ENCODE measurements around the gene CEP70.
A peak's percentile ranks its signal among the peaks of the same experiment; 100 is the strongest.
"Not testable (repeated sequence)": the region's sequence is repeated elsewhere in the genome, so short reads cannot be mapped to it uniquely, and the experiment has no call there.

Gene CEP70, protein sequence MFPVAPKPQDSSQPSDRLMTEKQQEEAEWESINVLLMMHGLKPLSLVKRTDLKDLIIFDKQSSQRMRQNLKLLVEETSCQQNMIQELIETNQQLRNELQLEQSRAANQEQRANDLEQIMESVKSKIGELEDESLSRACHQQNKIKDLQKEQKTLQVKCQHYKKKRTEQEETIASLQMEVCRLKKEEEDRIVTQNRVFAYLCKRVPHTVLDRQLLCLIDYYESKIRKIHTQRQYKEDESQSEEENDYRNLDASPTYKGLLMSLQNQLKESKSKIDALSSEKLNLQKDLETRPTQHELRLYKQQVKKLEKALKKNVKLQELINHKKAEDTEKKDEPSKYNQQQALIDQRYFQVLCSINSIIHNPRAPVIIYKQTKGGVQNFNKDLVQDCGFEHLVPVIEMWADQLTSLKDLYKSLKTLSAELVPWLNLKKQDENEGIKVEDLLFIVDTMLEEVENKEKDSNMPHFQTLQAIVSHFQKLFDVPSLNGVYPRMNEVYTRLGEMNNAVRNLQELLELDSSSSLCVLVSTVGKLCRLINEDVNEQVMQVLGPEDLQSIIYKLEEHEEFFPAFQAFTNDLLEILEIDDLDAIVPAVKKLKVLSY

DNA sequence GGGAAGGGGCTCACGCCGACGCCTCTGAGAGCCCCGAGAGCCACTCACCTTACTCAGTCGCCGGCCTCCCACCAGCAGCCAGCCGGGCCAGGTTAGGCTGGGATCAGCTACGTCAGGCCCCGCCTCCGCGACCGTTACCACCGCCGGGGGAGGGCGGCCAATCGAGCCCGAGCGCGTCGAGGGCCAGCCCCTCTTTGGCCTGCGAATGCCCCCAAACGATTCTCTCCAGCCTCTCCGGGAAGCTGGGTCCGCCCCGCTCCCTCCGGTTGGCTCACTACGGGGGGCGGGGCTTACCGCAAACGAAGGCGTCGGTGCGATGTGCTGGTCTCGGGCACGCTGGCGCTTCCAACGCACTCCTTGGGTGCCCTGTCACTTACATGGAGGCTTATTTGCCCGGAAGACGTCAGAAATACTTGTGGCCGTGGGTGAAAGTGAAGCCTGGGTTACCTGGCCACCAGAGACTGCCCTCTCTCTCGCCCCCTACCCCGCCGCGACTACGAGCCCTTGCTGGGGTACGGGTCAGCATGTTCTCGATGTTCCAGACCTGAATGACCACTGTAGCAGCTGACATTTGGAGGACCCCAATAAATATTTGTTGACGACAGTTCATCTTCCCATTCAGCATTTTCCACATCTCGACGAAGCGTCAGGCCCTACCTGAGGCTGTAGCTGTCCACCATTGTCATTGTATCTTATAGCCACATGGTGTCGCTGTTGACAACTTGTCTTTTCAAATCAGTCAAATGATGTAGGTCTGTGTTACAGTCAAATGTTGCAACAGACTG is at the start of gene CEP70:
Gene CEP70 (minus strand): TSS at position 111 of the 785 bp plus-strand sequence. CDS start 21,333 bp downstream, outside the sequence.
- no peak for DNase-seq

DNA sequence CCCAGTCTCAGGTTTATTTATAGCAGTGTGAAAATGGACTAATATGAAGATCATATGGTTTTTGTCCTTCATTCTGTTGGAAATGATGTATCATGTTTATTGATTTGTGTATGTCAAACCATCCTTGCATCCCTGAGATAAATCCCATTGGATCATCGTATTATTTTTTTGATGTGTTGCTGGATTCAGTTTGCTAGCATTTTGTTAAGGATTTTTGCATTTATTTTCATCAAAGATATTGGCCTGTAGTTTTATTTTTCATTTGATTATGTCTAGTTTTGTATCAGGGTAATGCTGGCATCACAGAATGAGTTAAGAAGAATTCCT is 48.8 kb upstream of the CEP70 start:
- DNase-seq = no peak

DNA sequence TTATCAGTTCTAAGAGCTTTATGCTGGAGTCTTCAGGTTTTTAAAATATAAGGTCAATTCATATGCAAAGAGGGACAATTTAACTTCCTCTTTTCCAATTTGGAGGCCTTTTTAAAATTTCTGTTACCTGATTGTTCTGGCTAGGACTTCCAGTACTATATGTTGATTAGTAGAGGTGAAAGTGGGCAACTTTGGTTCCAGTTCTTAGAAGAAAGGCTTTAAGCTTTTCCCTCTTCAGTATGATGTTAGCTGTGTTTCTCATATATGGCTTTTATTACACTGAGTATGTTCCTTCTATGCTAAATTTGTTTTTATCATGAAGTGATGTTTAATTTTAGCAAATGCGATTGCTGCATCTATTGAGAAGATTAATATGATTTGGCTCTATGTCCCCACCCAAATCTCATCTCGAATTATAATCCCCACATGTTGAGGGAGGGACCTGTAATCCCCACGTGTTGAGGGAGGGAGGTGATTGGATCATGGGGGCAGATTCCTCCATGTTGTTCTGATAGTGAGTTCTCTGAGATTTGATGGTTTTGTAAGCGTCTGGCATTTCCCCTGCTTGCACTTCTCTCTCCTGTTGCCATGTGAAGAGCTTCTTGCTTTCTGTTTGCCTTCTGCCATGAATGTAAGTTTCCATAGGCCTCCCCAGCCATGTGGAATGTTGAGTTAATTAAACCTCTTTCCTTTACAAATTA is 48.3 kb upstream of the CEP70 start:
- DNase-seq = no peak

DNA sequence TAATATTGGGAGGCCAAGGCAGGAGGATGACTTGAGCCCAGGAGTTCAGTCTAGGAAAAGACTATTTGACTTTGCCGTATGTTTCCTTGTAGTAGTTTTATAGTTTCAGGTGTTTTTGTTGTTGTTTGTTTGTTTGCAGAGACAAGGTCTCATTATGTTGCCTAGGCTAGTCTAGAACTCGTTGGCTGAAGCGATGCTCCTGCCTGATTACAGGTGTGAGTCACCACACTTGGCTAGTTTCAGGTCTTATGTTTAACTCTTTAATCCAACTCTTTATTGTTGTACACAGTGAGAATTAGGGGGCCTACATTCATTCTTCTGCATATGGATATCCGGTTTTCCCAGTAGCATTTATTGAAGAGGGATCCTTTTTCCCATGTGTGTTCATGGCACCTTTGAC is 46.5 kb upstream of the CEP70 start:
- no peak for DNase-seq

DNA sequence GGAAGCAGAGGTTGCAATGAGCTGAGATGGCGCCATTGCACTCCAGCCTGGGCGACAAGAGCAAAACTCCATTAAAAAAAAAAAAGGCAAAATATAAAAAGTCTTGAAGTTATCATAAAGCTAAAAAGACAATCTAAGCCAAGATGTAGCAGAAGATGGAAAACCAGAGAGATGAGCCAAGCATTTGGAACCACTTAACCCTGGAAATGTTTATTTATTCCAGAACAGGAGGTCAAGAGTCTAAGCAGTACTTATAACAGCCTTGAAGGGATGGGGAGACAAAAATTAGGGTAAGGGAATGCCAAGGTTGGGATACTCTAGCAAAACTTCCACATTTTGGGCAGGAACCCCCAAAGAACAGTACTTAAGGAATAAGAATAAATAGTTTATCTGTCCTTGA is 44.6 kb upstream of the CEP70 start:
- DNase-seq = no peak

DNA sequence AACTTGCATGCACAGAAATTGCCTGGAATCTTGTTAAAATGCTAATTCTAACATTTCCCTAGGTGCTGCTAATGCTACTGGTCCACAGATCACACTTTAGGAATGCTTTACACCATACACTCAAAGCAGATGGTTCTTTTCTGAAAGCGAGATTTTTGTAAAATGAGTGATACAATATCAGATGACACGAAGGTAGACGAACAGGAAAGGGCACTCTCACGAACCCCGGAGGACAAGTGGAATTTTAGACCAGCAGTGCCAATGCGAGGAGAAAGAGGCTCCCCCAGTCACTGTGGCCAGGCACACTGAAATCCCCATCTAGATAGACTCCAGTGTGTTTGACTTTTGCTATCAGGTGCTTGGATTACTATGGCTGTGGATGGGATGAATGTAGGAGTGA is 35.5 kb upstream of the CEP70 start:
- DNase-seq = no peak

DNA sequence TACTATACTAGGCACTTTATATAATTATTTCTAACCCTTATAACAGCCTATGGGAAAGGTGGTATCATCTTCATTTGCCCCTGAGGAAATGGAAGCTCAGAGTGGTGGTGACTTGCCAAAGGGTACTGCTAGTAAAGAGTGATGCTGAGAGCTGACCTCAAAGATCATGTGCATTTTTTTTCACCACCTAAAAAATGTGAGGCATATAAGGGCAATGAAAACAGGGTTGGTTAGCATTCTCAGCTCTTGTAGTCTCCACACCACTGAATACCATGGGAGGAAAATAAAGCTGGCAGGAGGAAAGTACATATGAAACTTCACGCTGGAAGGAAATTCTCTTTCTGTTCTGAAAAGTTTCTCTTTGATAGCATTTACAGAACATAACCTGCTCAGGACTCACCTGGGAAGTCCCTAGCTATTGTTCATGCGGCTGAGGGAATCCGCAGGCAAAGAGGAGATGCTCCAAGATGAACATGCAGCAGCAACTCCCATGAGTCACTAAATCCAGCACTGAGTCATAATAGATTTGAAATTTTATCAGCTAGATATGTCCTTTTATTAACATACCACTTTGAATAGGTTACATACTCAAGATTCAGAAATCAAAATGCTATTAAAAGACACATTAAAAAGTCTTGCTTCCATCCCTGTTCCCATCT is 31.8 kb upstream of the CEP70 start:
- no peak for DNase-seq

DNA sequence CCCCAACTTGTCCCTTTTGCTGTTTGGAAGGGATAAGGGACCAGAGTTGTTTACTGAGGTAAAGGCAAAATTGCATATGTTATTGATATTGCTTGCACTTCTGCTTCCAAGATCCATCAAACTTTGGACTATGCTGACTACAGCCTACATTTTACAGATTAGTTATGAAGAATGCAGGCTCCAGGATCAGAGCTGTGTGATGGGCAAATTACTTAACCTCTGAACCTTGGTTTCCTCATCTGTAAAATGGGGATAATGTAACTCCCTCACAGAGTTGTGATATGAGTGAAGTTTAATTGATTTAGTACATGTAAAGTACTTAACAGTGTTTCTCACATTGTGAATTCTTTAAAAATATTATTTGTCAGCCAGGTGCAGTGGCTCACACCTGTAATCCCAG is 30.5 kb upstream of the CEP70 start:
- DNase-seq = no peak

DNA sequence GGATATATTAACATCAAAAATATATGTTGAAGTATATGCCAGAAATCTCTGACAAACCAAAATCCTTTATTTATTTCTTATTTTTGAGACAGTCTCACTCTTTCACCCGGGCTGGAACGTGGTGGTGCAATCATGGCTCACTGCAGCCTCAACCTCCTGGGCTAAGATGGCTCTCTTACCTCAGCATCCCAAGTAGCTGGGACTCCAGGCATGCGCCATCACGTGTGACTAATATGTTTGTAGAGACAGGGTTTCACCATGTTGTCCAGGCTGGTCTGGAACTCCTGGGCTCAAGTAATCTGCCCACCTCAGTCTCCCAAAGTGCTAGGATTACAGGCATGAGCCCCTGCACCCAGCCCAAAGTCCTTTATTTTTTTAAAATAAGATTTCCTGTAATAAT is 26.4 kb upstream of the CEP70 start:
- no peak for DNase-seq

DNA sequence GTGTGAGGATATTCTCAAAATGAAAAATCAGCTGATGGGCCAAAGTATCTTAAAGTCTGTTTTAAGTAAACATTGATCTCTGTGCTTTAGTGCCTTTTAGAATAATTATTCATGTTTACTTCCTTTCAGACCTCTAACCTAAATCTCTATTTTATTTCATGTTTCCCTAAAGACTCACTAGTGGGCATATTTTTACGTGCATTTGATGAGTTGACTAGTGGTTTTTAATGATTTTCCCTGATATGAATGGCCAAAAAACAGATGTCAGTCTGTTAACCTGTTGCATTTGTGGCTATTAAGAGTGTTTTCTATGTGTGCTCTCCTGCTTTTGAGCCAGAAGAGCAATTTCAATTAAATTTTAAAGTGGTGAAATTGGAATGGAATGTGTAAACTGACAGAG is 21.4 kb upstream of the CEP70 start:
- no peak for DNase-seq

DNA sequence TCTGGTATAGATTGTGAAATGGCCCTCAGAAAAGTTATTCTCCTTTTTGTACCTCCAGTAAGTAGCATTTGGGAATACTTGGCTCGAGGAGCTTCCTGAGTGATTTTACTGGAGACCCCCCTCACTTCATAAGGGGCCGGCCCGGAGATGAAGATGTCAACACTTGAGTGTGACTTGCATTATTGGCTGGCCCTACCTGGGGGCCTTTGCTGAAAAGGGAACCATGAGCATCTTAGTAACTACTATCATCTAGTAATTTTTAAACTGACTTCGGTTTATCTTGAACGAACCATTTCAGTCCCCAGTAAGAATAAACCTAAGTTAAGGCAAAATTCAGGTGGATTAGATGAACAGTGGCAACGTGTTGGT is 15.8 kb upstream of the CEP70 start:
- DNase-seq = no peak

DNA sequence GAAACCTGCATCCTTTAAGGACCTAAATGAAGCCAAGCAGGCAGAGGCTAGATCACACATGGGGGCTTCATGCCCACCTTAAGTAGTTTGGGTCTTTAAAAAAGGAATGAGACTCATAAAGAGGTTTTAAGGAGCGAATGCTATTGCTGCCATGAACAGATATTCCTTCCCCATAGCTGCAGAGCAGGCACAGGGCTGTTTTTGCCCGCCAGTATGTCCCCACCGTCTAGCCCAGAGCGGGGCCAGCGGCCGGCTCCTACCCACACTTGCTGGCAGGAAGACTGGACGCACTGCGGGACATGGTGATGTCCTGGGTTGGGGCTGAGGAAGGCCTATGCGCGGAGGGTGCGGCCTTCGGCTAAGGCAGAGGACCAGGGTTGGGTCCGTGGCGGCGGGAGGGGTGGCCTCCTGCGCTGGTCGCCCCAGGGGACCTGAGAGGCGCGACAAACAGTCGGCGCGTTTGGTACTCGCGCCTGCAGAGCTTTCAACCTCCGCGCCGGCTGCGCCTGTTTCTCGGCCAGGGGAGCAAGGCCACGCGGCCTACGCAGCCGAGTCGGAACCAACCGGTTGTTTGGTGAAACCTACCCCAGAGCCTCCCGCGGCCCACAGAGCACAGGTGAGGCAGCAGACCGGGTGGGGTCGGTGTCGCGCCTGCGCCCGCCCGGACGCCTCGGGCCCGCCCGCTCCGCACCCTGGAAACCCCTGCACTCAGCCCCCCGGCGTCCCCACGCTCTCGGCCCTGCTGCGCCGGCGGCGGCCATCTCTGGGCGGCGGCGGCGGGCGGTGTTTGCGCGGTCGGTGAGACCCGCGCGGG is 14.5 kb upstream of the CEP70 start, which contains the start of gene FAIM:
Gene FAIM (plus strand): TSS at position 450 of the 814 bp plus-strand sequence. CDS start 10,956 bp downstream, outside the sequence.
- peak; percentile 66 for DNase-seq

DNA sequence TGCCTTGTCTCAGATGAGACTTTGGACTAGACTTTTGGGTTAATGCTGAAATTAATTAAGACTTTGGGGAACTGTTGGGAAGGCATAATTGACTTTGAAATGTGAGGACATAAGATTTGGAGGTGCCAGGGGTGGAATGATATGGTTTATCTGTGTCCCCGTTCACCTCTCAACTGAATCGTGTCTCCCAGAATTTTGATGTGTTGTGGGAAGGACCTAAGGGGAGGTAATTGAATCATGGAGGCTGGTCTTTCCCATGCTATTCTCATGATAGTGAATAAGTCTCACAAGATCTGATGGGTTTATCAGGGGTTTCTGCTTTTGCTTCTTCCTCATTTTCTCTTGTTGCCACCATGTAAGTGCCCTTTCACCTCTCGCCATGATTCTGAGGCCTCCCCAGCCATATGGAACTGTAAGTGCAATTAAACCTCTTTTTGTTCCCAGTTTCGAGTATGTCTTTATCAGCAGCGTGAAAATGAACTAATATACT is 10.1 kb upstream of the CEP70 start:
- DNase-seq = not testable (repeated sequence)

DNA sequence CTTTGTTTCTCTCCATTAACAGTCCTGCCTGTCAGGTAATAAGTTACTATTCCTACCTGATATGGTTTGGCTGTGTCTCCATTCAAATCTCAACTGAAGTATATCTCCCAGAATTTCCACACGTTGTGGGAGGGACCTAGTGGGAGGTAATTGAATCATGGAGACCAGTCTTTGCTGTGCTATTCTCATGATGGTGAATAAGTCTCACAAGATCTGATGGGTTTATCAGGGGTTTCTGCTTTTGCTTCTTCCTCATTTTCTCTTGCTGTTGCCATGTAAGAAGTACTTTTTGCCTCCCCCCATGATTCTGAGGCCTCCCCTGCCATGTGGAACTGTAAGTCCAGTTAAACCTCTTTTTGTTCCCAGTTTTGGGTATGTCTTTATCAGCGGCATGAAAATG is 7.6 kb upstream of the CEP70 start:
- not testable (repeated sequence) for DNase-seq

DNA sequence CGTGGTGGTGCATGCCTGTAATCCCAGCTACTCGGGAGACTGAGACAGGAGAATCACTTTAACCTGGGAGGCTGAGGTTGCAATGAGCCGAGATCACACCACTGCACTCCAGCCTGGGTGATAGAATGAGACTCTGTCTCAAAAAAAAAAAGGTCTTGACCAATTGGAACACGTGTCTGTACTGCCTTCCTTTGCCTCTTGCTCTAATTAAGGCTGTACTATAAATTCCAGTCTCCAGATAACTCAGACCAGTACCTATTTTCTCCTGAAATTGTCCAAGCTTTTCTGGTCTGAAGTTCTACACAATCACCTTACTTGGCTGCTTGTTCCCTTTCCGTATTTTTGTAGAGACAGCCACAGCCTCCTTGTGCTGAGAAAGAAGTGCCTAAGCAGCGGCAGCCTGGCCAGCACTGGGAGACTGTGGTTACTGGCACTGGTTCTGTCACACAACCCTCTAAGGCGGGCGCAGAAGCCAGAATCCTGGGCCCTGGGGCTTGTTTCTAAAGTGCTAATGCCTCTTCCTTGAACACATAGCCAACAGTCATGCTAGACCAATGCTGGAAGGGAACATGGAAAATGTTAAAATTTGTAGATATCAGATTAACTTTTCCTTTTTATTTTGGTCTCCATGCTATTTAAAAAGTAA is 6.2 kb upstream of the CEP70 start:
- DNase-seq = no peak

DNA sequence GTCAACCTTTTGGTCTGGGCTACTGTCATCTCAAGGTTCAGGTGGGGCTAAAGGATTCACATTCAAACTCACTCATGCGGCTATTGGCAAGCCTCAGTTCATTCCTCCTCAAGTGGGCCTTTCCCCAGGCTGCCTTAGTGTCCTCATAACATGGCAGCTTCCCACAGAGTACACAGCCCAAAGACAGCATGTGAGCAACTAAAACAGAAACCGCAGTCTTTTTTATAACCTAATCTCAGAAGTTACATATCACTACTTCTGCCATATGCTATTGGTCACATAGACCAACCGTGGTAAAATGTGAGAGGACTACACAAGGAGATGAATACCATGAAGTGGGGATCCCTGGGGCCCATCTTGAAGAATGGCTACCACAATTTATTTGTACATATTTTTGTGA is 4.5 kb upstream of the CEP70 start:
- DNase-seq = no peak

DNA sequence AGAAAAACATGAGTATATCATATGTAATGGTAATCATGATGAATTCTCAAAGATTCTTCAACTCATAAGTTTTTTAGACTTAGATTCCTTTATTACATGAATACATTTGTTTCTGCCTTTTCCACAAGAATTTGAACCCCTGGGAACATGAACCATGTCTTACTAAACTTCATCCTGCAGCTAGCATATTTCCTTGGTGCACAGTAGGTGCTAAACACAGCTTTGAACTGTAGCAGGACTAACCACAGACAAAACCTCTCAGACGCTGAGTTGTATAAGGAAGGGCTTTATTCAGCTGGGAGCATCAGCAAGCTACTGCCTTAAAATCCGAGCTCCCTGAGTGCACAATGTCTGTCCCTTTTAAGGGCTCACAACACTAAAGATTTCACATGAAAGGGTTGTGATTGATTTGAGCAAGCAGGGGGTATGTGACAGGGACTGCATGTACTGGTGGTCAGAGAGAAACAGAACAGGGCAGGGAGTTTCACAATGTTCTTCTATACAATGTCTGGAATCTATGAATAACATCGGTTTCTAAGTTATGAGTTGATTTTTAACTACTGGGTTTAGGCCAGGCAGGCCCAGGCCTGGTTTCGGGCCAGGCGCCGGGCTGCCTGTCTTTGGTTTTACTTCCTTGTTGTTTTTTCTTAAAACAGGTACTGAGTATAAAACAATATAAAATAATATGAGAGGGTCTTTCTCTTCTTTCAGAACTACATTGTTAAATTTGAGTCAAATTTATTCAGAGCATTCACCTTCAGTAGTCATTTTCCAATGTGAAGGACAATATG is 3.3 kb upstream of the CEP70 start:
- not testable (repeated sequence) for DNase-seq

DNA sequence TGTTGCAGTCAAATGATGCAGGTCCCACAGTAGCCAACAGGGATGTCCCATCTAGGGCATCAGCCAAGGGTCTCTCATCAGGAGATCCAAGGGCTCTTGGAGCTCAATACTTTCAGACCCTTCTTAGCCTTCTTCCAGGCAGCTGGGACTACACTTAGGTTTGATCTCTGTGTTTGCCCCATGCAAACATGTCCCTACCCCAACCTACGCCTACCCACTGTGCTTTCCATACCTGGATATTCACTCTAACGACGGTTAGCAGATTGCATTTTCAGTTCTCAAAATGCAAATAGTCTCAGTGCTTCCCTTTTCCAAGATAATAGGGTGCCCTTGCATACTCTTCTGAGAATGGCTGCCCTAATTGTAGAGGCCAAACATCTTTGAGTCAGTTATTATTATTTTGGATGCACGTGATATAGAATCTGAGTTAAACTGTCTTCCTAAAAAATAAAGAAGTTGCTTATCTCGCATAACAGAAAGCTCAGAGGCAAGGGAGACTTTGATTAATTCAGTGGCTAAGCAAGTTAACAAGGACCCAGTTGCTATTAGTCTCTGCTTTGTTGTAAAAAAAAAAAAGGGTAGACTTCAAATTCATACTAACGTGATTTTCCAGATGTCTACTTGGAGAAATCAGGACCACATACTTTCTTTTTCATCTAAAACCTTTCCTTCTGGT is 1.0 kb upstream of the CEP70 start:
- DNase-seq = no peak

DNA sequence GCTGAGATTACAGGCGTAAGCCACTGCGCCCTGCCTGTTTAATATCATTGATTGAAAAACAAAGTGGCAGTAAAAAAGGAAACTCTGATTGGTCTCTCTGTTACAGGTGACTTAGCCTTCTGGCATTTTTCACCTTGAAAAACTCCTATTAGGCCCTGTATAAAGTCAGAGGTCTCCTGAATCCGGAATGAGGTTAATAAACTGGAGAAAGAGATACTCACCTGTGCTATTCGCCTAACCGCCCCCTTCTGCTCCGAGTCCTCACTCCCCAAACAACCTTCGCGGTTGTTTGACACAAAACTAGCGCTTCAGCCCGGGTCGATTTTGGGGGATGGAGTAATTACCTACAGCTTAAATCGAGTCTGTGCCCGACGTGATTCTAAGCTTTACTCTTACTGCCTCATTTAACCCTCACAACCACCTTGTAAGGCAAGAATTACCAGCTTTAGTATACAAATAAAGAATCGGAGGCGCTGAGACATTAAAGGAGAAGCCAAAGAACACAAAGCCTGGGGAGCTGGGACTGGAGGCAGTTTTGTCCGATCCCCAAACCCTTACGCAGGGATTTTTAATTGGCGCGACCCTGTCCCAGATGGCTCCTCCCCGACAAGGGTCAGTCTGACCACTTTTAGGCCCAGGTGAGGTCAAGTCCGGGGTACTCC is 441 bp downstream of the CEP70 start:
- no peak for DNase-seq

Measured in GOT3 (cell line).